OCI-LY1 (cell line): ENCODE data around the gene MPP2.

Experiments used
- H2AFZ ChIP-seq: fragments of 200-600 bp; sonication (generic), shearing (Covaris generic); 2 replicates; pipeline ENCODE4 v1.6.0; 2014; ENCODE audit warnings: antibody characterized with exemption, mild to moderate bottlenecking, low read length
- H3F3A ChIP-seq: fragments of 200-600 bp; sonication (generic), shearing (Covaris generic); 2 replicates; pipeline ENCODE4 v1.6.0; 2014; ENCODE audit warnings: mild to moderate bottlenecking, antibody characterized with exemption, low read length, moderate library complexity; ENCODE audit not compliant: insufficient read depth
- H3K27ac ChIP-seq: fragments of 200-600 bp; sonication (generic); 2 replicates; pipeline ENCODE4 v1.5.1; 2014; ENCODE audit warnings: low read length, mixed run types, mild to moderate bottlenecking, low read depth; ENCODE audit not compliant: poor library complexity, severe bottlenecking
- H3K27me3 ChIP-seq: fragments of 200-600 bp; sonication (generic); 2 replicates; pipeline ENCODE4 v1.6.0; 2014; ENCODE audit warnings: antibody characterized with exemption, mild to moderate bottlenecking, low read length, moderate library complexity; ENCODE audit not compliant: insufficient read depth
- H3K36me3 ChIP-seq: fragments of 200-600 bp; sonication (generic); 2 replicates; pipeline ENCODE4 v1.6.1; 2014; ENCODE audit warnings: mild to moderate bottlenecking, antibody characterized with exemption, low read length, moderate library complexity, mixed read lengths; ENCODE audit not compliant: insufficient read depth
- H3K4me1 ChIP-seq: fragments of 200-600 bp; sonication (generic); 2 replicates; pipeline ENCODE4 v1.5.1; 2014; ENCODE audit warnings: mild to moderate bottlenecking, low read length, moderate library complexity; ENCODE audit not compliant: insufficient read depth, severe bottlenecking
- H3K4me2 ChIP-seq: fragments of 200-600 bp; sonication (generic), shearing (Covaris generic); 2 replicates; pipeline ENCODE4 v1.6.1; 2014; ENCODE audit warnings: low read length
- H3K4me3 ChIP-seq: fragments of 200-600 bp; sonication (generic); 2 replicates; pipeline ENCODE4 v1.5.1; 2014; ENCODE audit warnings: low read length, low read depth, mild to moderate bottlenecking, mixed read lengths; ENCODE audit not compliant: poor library complexity, severe bottlenecking
- H3K79me2 ChIP-seq: fragments of 200-600 bp; shearing (Covaris generic); 2 replicates; pipeline ENCODE4 v1.6.1; 2016; ENCODE audit warnings: mixed run types, low read length, mixed read lengths; ENCODE audit not compliant: insufficient read depth
- H3K9ac ChIP-seq: fragments of 200-600 bp; sonication (generic), shearing (Covaris generic); 2 replicates; pipeline ENCODE4 v1.6.1; 2014; ENCODE audit warnings: mild to moderate bottlenecking, low read length, mixed read lengths
- H3K9me2 ChIP-seq: fragments of 200-600 bp; sonication (generic), shearing (Covaris generic); 2 replicates; pipeline ENCODE4 v1.6.1; 2014; ENCODE audit warnings: low read depth, mild to moderate bottlenecking, low read length, mixed read lengths
- H3K9me3 ChIP-seq: fragments of 200-600 bp; shearing (Covaris generic); 2 replicates; pipeline ENCODE4 v1.6.1; 2014; ENCODE audit warnings: low read length, mixed read lengths
- H4K20me1 ChIP-seq: fragments of 200-600 bp; sonication (generic), shearing (Covaris generic); 2 replicates; pipeline ENCODE4 v1.6.0; 2016; ENCODE audit warnings: mild to moderate bottlenecking, low read length; ENCODE audit not compliant: insufficient read depth
- EZH2 ChIP-seq: fragments of 200-600 bp; sonication (generic), shearing (Covaris generic); IDR thresholded peaks from 2 replicates; pipeline ENCODE4 v1.8.0; 2017; ENCODE audit warnings: borderline replicate concordance, mixed run types, mild to moderate bottlenecking, antibody characterized with exemption, low read length, moderate library complexity, mixed read lengths
- TF ChIP-seq, protein P1 (sequence below): fragments of 200-600 bp; sonication (generic), shearing (Covaris generic); IDR thresholded peaks from 2 replicates; pipeline ENCODE4 v1.5.1; 2017; ENCODE audit warnings: mild to moderate bottlenecking, antibody characterized with exemption, low read length, moderate library complexity, mixed read lengths

The MPP2 gene

DNA sequence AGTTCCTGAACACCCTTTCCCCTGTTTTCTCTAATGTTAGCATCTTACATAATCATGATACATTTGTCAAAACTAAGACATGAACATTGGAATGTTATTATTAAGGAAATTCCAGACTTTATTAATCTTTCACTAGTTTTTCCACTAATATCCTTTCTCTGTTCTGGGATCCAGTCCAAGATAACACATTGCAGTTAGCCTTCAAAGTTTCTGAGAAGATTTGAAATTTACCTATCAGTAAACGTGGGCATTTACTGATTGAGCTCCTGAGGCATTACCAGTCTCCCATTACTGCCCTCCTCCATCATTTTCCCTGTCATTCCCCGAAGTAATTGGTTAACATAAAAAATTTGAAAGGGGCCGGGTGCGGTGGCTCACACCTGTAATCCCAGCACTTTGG lies 66.1 kb downstream of the MPP2 start:
- H3K27me3 ChIP-seq = 0 out of 2 replicates have a peak, but pooled peaks cover 9% of the 10 kb centered on the region
- H3K4me2 ChIP-seq = no peak overlapping the region
- H3F3A ChIP-seq = no peaks in the 10 kb centered on the region

DNA sequence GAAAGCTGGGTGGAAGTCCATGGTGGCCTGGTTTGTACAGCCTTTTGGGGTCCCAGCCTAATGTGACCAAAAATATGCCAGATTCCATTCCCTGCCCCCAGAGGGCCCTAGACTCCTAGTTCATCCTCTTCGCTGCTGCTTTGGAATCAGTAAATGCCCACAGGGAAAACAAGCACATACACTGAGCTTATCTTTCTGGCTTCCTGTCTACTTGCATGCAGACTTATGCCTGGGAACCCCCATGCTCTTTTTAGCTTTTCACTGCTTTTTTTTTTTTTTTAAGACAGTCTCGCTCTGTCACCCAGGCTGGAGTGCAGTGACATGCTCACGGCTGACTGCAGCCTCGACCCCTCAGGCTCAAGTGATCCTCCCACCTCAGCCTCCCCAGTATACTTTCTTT lies 66.5 kb downstream of the MPP2 start:
- H3K9me3 ChIP-seq = no peaks in the 10 kb centered on the region
- H2AFZ ChIP-seq = no peak overlapping the region
- no peaks in the 10 kb centered on the region for H3K9me2 ChIP-seq
- no peak for TF ChIP-seq EZH2
- TF ChIP-seq, protein P1, sequence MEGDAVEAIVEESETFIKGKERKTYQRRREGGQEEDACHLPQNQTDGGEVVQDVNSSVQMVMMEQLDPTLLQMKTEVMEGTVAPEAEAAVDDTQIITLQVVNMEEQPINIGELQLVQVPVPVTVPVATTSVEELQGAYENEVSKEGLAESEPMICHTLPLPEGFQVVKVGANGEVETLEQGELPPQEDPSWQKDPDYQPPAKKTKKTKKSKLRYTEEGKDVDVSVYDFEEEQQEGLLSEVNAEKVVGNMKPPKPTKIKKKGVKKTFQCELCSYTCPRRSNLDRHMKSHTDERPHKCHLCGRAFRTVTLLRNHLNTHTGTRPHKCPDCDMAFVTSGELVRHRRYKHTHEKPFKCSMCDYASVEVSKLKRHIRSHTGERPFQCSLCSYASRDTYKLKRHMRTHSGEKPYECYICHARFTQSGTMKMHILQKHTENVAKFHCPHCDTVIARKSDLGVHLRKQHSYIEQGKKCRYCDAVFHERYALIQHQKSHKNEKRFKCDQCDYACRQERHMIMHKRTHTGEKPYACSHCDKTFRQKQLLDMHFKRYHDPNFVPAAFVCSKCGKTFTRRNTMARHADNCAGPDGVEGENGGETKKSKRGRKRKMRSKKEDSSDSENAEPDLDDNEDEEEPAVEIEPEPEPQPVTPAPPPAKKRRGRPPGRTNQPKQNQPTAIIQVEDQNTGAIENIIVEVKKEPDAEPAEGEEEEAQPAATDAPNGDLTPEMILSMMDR = peak; percentile 14; the same call in 1 of the 2 replicates
- H3K9ac ChIP-seq = no peak overlapping the region
- no peak overlapping the region for H3K4me2 ChIP-seq
- H3K27me3 ChIP-seq = 0 out of 2 replicates have a peak, but pooled peaks cover 9% of the 10 kb centered on the region
- H3K4me3 ChIP-seq = no peak overlapping the region
- no peak overlapping the region for H3K27ac ChIP-seq
- H3K4me1 ChIP-seq = no peaks in the 10 kb centered on the region
- no peaks in the 10 kb centered on the region for H3K36me3 ChIP-seq
- no peaks in the 10 kb centered on the region for H4K20me1 ChIP-seq
- H3K79me2 ChIP-seq = no peaks in the 10 kb centered on the region
- H3F3A ChIP-seq = no peaks in the 10 kb centered on the region

More for the DNA sequence above, 66.1 kb downstream of the MPP2 start:
- H3K9me3 ChIP-seq = no peaks in the 10 kb centered on the region
- H2AFZ ChIP-seq = no peak overlapping the region
- no peak for TF ChIP-seq EZH2
- TF ChIP-seq, protein P1 = no peak
- no peaks in the 10 kb centered on the region for H3K36me3 ChIP-seq
- H3K27ac ChIP-seq = no peak overlapping the region
- no peak overlapping the region for H3K4me3 ChIP-seq
- H3K9me2 ChIP-seq = no peaks in the 10 kb centered on the region
- H3K79me2 ChIP-seq = no peaks in the 10 kb centered on the region
- H4K20me1 ChIP-seq = no peaks in the 10 kb centered on the region
- H3K9ac ChIP-seq = no peak overlapping the region
- H3K4me1 ChIP-seq = no peaks in the 10 kb centered on the region

GRCh38 chr17:43839670-43840108 lies 67.6 kb downstream of the MPP2 start:
- Histone ChIP-seq H3K79me2 (no peaks in the 10 kb centered on the region), H3K27ac (no peak overlapping the region), H3K9me2 (no peaks in the 10 kb centered on the region), H3F3A (no peaks in the 10 kb centered on the region), H3K9me3 (no peaks in the 10 kb centered on the region), H3K36me3 (no peaks in the 10 kb centered on the region), H4K20me1 (no peaks in the 10 kb centered on the region), H3K4me3 (no peak overlapping the region), H3K27me3 (0 out of 2 replicates have a peak, but pooled peaks cover 9% of the 10 kb centered on the region), H3K4me1 (no peaks in the 10 kb centered on the region), H3K9ac (no peak overlapping the region), H3K4me2 (no peak overlapping the region), H2AFZ (no peak overlapping the region)
- TF ChIP-seq EZH2 = no peak
- TF ChIP-seq, protein P1 = no peak
